22Rv1 (cell line): ENCODE data around the gene ZNF526.

Experiments used
- H3K27ac ChIP-seq: fragments of 450-650 bp; 2 replicates; pipeline ENCODE4 v1.5.1; 2017
- ZFX ChIP-seq: fragments of 450-650 bp; IDR thresholded peaks from 2 replicates; pipeline ENCODE4 v1.6.1; 2017; ENCODE audit warnings: antibody characterized with exemption, borderline replicate concordance
- TF ChIP-seq, protein P1 (sequence below): fragments of 450-650 bp; IDR thresholded peaks from 2 replicates; pipeline ENCODE4 v1.5.1; 2017; ENCODE audit warnings: mild to moderate bottlenecking

ZNF526 gene

DNA sequence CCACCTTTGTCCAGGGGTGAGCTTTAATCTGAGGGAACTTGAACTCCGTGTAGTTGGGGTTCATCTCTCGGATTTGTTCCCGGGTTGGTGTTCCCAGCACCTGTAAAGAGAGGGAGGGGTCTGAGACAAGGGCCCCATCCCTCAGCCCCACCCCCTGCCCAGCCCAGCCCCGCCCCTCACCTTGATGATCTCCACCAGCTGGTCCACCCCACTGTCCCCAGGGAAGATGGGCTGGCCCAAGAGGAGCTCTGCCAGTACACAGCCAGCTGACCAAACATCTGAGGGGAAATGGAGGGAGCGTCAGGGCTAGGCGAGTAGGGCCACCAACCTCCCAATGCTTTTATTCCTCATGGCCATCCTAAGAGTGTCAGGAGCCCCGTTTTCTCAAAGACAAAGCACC lies 13.0 kb downstream of the ZNF526 start:
- TF ChIP-seq, protein P1, sequence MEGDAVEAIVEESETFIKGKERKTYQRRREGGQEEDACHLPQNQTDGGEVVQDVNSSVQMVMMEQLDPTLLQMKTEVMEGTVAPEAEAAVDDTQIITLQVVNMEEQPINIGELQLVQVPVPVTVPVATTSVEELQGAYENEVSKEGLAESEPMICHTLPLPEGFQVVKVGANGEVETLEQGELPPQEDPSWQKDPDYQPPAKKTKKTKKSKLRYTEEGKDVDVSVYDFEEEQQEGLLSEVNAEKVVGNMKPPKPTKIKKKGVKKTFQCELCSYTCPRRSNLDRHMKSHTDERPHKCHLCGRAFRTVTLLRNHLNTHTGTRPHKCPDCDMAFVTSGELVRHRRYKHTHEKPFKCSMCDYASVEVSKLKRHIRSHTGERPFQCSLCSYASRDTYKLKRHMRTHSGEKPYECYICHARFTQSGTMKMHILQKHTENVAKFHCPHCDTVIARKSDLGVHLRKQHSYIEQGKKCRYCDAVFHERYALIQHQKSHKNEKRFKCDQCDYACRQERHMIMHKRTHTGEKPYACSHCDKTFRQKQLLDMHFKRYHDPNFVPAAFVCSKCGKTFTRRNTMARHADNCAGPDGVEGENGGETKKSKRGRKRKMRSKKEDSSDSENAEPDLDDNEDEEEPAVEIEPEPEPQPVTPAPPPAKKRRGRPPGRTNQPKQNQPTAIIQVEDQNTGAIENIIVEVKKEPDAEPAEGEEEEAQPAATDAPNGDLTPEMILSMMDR: no peak
- no peak for TF ChIP-seq ZFX
- H3K27ac ChIP-seq: no peak overlapping the region

DNA sequence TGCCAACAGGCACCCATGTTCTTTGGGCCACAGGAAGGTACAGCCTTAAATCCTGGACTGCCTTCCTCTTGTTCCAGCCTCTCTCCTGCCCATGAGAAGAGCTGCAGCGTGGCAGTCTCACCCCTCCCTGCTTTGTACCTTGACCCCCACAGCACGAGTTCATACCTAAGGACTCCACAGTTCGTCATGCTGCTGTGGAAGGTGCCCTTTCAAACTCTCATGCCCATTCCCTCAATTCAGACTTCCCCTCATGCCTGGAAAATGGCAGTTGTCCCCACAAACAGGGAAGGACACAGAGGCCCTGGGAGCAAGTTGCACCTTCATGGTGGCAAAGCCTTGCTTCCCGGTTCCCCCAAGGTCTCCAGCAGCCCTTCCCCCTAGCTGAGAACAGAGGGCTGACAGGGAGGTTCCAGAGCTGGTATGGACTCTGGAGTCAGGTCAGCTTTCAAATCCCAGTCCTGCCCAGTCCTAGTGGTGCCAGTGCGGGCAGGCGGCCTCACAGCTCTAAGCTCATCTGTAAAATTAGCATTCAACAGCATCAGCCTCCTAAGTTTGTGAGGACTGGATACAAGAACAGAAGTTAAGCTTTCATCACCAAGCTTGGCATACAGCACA lies 13.7 kb downstream of the ZNF526 start:
- H3K27ac ChIP-seq: no peak overlapping the region
- no peak for TF ChIP-seq ZFX
- TF ChIP-seq, protein P1: no peak

DNA sequence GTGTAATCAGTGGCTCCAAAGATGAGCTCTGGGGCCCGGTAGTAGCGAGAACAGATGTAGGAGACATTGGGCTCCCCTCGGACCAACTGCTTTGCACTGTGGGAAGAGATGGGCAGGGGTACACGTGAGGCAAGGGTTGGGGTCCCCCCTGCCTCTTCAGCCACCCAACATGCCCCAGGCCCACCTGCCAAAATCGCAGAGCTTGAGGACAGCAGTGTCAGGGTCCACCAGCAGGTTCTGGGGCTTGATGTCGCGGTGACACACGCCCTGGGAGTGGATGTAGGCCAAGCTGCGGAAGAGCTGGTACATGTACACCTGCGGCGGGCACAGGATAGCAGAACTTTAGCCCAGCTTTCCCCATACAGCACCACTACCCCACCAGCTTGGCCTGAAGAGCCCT lies 14.3 kb downstream of the ZNF526 start:
- TF ChIP-seq, protein P1: no peak
- no peak for TF ChIP-seq ZFX
- H3K27ac ChIP-seq: no peak overlapping the region

DNA sequence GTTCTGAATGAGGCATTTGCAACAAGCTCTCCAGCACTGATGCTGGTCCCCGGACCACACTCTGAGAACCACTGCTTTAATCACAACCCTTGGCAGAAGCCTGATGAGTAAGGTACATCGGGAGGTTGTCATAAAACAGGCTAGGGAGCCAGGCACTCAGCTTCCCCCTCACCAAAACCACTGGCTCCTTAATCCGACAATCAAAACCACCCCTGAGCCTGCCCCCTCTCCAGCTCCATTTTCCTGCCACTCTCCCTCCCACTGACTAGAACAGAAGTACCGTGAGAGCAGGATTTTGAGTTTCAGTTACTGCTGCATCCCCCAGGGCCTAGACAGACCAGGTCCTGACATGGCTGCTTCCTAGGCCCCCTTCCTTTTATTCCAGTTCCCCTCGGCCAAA lies 15.1 kb downstream of the ZNF526 start:
- TF ChIP-seq ZFX: no peak
- TF ChIP-seq, protein P1: no peak
- no peak overlapping the region for H3K27ac ChIP-seq

DNA sequence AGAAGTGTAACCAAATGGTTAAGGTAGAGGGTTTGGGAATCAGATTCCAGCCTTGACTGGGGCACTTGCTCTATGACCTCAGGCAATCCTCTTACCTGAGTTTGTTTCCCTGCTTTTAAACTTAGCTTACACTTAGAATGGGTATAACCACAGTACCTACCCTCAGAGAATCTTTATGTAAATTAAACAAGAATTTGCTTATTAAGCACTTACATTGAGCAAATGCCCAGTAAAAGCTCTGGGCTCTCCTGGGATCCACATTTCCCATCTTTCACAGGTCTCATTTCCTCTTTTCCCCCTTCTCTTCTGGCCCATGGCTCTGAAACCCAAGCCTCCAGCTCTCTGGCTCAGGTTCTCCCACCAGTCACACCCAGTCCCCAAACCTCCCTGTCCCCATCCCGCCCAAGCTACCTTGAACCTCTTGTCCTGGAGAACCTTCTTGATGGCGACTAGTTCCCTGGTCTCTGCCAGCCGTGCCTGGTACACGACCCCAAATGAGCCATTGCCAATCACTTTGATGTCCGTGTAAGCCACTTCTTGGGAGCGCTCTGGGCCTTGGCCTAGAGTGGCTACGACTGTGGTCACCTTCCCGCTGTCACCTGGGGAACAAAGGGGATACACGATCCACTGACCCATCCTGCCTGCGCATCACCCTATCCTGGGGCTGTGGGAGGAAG lies 19.6 kb downstream of the ZNF526 start:
- H3K27ac ChIP-seq: no peak overlapping the region; the same call in 1 of the 2 replicates
- TF ChIP-seq, protein P1: no peak
- TF ChIP-seq ZFX: no peak

DNA sequence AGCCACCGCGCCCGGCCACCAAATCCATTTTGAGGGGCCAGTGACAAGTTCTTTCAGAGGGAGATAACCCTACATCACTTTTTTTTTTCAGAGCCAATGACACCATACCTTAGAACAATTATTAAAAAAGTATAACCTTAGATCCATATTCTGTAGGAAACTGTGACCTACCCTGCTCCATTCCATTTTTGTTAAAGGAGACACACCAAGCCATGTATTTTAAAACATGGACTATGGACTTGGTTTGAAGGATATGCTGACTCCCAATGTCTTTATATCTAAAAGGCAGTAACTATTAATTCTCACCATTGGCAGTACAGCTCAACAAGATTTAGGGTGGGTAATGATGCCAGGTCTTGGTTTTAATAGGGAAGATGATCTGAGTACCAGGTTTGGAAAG lies 21.2 kb downstream of the ZNF526 start:
- H3K27ac ChIP-seq: peak overlapping the region; percentile 95
- TF ChIP-seq, protein P1: no peak
- TF ChIP-seq ZFX: no peak

DNA sequence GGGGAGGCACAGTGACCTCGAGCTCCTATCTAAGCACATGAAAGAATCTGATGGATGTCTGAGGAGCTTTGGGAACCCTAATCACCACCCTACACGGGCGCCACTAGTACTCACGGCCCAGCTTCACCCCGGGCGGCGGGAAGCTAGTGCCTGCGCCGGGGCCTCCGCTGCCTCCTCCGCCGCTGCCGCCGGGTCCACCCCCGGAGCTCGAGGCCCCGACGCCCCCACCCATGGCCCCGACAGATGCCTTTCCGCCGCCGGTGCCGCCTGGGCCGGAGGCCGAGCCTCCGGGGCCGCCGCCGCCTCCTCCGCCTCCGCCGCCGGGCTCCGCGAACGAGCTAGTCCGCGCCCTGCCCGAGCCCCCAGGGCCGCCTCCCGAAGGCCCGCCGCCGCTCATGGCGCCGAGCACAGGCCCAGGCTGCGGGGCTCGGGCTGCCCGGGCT lies 22.0 kb downstream of the ZNF526 start:
- peak overlapping the region; percentile 95 for H3K27ac ChIP-seq
- TF ChIP-seq, protein P1: no peak
- TF ChIP-seq ZFX: no peak; the same call in 1 of the 2 replicates
